ENCODE results near the gene PRDM1. TPM values are rescaled to one million over a fixed set of nuclear protein-coding genes. Genes with fewer than 3 reads are reported as not detected.

The PRDM1 gene
- total and polyA plus RNA-seq, 7 donors = 0.33 to 2.0 (median 1.3) TPM

- intact Hi-C loops (cut with DNase I) = loop anchor here in 1 of 2 donors (5.0 kb wide), 1 partner anchor 102 kb away; no protein-coding TSS in a partner anchor
- Histone ChIP-seq H3K4me1 (peaks cover 6% of the 10 kb centered on the region), H3K36me3 (ENCODE audit: insufficient read depth in 1 of 2, low read depth in 1 of 2) (no peaks in the 10 kb centered on the region), H3K4me3 (no peak overlapping the region), H3K27ac (no peak overlapping the region), H3K9me3 (no peaks in the 10 kb centered on the region), H3K27me3 (ENCODE audit: insufficient read depth in 3 of 3, low read length in 2 of 3) (peaks cover 2 to 19% (median 3%) of the 10 kb centered on the region in 3 donors)
- no peak for ATAC-seq
- no peak for TF ChIP-seq CTCF (IDR thresholded peaks at IDR 0.05)
- WGBS, 3 donors = 78 to 88% (median 82%) methylated on average over 7 of the region's 7 CpGs
- no peak for DNase-seq
Measured at GRCh38 chr6:106094261-106094963, 8.3 kb downstream of the PRDM1 start.

GRCh38 chr6:106094964-106095335 lies 8.8 kb downstream of the PRDM1 start:
- Histone ChIP-seq H3K36me3 (ENCODE audit: insufficient read depth in 1 of 2, low read depth in 1 of 2) (no peaks in the 10 kb centered on the region), H3K27ac (no peak overlapping the region), H3K27me3 (ENCODE audit: insufficient read depth in 3 of 3, low read length in 2 of 3) (peaks cover 2 to 19% (median 3%) of the 10 kb centered on the region in 3 donors), H3K9me3 (no peaks in the 10 kb centered on the region), H3K4me1 (peaks cover 6% of the 10 kb centered on the region), H3K4me3 (no peak overlapping the region)
- DNase-seq = no peak
- TF ChIP-seq CTCF (IDR thresholded peaks at IDR 0.05) = no peak
- WGBS, 3 donors = 91 to 98% (median 93%) methylated on average over 2 of the region's 2 CpGs
- ATAC-seq = no peak
- intact Hi-C loops (cut with DNase I) = loop anchor here in 1 of 2 donors (5.0 kb wide), 1 partner anchor 103 kb away; no protein-coding TSS in a partner anchor

- peaks cover 2 to 19% (median 3%) of the 10 kb centered on the region in 3 donors for H3K27me3 ChIP-seq (ENCODE audit: insufficient read depth in 3 of 3, low read length in 2 of 3)
- H3K36me3 ChIP-seq (ENCODE audit: insufficient read depth in 1 of 2, low read depth in 1 of 2) = no peaks in the 10 kb centered on the region
- H3K27ac ChIP-seq = peak overlapping the region; percentile 64
- no peaks in the 10 kb centered on the region for H3K9me3 ChIP-seq
- TF ChIP-seq CTCF (IDR thresholded peaks at IDR 0.05) = no peak
- peaks cover 6% of the 10 kb centered on the region for H3K4me1 ChIP-seq
- WGBS, 3 donors = 26 to 36% (median 30%) methylated on average over 19 of the region's 19 CpGs
- no peak for DNase-seq
- intact Hi-C loops (cut with DNase I) = no loop called here
- peak overlapping the region; percentile 60 for H3K4me3 ChIP-seq
- peak in 1 of 4 donors; percentile 54 for ATAC-seq
Measured at GRCh38 chr6:106097411-106098231, 11.5 kb downstream of the PRDM1 start.

GRCh38 chr6:106098383-106099234 lies 12.5 kb downstream of the PRDM1 start:
- Histone ChIP-seq H3K27me3 (ENCODE audit: insufficient read depth in 3 of 3, low read length in 2 of 3) (peaks cover 2 to 19% (median 3%) of the 10 kb centered on the region in 3 donors), H3K9me3 (no peaks in the 10 kb centered on the region), H3K27ac (peak overlapping the region; percentile 64), H3K4me1 (peaks cover 6% of the 10 kb centered on the region), H3K4me3 (peak overlapping the region; percentile 60), H3K36me3 (ENCODE audit: insufficient read depth in 1 of 2, low read depth in 1 of 2) (no peaks in the 10 kb centered on the region)
- 57 to 62% (median 62%) methylated on average over 19 of the region's 19 CpGs for WGBS, 3 donors
- DNase-seq = no peak
- no peak for TF ChIP-seq CTCF (IDR thresholded peaks at IDR 0.05)
- ATAC-seq = peak in 1 of 4 donors; percentile 33
- intact Hi-C loops (cut with DNase I) = no loop called here
